ENCODE measurements around the gene SLC26A11.
"Not testable (repeated sequence)": the region's sequence is repeated elsewhere in the genome, so short reads cannot be mapped to it uniquely, and the experiment has no call there.

Gene SLC26A11

DNA sequence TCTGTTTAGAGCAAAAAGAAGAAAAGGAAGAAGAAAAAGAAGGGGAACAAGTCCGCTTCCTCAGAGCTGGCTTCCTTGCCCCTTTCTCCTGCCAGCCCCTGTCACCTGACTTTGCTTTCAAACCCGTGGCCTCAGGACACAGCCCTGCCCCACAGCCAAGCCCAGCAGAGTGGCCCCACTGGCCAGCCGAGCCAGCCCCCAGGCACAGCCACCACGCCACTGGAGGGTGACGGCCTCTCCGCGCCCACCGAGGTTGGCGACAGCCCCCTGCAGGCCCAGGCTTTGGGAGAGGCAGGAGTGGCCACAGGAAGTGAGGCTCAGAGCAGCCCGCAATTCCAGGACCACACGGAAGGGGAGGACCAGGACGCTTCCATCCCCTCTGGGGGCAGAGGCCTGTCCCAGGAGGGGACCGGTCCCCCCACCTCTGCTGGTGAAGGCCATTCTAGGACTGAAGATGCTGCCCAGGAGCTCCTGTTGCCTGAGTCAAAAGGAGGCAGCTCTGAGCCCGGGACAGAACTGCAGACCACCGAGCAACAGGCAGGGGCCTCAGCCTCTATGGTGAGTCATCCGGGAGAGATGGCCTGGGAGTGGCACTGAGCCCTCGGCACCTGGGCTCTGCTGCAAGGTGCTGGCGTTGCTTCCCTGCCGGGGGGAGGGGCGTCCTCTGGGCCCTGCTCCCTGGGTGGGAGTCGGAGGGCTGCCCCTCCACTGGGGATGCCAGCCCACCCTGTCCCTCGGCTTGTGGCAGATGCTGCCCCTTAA, 67.8 kb downstream of the SLC26A11 start:
- DNase-seq, result no peak

DNA sequence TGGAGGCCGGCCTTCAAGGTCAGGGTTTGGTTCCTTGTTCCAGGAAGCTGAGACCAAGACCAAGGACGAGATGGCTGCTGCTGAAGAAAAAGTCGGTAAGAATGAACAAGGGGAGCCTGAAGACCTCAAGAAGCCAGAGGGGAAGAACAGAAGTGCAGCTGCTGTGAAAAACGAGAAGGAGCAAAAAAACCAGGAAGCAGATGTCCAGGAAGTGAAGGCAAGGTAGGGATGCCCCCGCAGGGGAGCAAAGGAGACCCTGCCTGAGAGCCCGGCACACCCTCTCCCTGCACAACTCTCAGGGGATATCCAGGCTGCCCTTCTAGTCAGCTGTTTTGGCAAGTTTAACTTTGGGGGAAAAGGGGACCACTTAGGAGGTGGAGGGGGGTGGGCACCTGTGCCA, 69.4 kb downstream of the SLC26A11 start:
- no peak for DNase-seq

DNA sequence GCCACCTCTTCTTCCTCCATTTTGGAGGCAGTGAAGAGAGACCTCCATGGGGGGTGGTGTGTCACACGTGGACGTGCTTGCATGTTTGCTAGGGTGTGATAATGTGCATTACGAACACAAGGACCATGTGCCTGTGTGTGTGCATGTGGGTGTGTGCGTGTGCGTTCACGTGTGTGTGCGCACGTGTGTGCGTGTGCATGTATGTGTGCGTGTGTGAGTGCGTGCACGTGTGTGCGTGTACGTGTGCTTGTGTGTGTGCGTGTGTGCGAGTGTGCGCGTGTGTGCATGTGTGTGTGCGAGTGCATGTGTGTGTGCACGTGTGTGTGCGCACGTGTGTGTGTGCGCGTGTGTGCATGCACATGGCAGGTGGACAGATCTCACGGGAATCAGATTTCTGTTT, 69.9 kb downstream of the SLC26A11 start:
- DNase-seq, result no peak

DNA sequence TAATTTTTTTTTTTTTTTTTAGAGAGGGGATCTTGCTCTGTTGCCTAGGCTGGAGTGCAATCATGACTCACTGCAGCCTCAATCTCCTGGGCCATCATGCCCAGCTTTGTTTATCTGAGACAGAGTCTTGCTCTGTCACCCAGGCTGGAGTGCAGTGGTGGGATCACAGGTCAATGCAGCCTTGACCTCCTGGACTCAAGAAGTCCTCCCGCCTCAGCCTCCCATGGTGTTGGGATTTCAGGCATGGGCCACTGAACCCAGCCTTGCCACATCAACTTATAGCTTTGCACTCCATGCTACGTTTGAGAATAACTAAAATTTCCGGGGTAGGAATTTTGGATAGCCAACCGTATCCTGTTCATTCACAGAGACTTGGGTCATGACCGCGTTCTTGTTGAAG, 71.0 kb downstream of the SLC26A11 start:
- DNase-seq, result no peak

DNA sequence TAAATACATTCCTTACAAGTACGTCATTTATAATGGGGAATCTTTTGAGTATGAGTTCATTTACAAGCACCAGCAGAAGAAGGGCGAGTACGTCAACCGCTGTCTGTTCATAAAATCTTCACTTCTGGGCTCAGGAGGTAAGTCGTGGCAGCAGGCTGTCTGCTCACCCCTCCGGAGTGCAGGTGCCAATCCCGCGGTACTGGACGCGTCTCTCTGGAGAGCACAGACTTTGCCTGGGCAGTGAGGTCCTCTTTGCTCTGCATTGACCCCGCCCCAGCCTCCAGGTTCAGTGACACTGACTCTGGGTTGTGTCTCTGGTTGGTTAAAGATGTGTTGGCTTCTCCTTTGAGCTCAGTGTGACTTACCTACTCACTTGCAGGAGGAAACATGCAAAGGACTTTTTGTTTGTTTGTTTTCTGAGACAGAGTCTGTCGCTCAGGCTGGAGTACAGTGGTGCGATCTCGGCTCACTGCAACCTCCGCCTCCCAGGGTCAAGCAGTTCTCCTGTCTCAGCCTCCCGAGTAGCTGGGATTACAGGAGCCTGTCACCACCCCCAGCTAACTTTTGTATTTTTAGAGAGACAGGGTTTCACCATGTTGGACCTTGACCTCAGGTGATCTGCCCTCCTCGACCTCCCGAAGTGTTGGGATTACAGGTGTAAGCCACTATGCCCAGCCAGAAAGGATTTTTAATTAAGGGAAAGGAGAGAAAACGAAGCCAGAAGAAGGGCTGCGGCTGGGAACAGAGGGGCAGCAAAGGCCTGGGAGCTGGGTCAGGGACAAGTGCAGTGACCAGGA, 71.7 kb downstream of the SLC26A11 start:
- DNase-seq, result no peak

DNA sequence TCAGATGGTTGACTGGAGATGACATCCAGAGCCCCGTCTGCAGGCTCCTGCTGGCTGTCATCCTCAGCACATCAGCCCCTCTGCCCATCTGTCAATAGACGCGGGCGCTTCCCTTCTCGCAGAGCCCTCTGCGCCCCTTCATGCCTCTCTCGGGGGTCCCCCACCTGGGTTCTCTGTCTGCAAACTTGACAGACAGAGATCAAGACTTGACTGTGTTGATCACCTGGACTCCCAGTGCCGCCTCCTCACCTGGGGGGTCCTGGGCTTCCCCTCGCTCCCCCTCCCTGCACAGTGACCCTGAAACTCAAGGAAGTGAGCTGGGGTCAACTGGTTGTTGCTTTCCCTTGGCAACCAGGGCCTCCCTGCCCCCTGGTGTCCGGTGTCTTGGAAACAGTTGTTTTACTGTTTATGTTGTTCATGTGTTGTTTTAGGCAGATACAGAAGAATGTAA, 72.3 kb downstream of the SLC26A11 start:
- no peak for DNase-seq

DNA sequence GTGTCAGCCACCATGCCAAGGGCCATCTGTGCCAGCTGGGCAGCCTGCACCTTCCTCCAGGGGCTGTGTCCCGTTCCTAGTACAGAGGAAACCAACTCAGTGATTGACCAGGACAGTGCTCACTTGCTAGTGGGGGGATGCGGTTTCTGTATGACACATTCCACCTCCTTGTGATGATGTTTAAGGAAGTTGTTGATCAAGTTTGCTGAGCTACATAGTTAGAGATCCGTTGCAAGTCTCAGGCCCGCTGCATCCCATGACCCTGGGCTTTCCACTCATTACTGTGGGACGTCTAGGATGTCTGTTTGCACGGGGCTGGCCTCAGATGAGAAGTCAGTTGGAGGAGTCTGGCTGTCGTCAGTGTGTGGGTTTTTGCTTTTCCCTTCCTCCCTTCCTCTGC, 74.0 kb downstream of the SLC26A11 start:
- DNase-seq, result no peak

DNA sequence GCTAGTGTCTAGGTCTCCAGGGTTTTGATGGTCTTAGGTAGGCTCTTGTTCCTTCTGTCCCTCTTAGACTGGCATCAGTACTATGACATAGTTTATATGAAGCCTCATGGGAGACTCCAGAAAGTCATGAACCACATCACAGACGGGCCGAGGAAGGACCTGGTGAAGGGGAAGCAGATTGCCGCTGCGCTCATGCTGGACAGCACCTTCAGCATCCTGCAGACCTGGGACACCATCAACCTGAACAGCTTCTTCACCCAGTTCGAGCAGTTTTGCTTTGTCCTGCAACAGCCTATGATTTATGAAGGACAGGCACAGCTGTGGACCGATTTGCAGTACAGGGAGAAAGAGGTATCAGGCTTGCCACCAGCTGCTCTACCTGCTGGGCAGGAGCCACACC, 74.4 kb downstream of the SLC26A11 start:
- no peak for DNase-seq

DNA sequence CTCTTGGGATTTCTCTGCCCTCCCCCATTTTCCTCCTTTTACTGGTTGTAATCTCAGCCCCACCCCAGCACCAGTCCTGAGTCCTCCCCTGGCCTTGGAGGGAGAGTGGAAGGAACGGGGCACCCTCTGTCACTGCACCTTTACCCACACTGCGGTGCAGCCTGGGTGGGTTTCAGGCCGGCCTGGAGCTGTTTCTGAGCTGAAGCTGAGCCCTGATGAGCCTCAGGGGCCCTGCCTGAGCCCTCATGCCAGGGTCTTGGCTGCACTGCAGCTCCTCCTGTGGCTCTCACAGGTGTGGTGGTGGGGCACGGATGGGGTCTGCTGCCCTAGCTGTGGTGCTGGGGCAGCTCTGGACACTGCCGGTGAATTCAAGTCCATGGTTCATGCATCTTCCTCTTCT, 74.9 kb downstream of the SLC26A11 start:
- no peak for DNase-seq

DNA sequence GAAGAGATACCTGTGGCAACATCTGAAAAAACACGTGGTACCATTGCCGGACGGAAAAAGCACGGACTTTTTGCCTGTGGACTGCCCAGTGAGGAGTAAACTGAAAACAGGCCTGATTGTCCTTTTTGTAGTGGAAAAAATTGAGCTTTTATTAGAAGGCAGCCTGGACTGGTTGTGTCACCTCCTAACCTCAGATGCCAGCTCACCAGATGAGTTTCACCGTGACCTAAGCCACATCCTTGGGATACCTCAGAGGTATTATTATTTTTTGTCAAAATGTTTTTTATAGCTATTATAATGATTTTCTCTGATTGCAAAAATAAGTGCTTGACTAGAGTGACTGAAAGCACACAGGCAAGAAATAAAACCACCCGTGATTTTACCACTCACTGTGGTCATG, 75.3 kb downstream of the SLC26A11 start:
- DNase-seq, result no peak

DNA sequence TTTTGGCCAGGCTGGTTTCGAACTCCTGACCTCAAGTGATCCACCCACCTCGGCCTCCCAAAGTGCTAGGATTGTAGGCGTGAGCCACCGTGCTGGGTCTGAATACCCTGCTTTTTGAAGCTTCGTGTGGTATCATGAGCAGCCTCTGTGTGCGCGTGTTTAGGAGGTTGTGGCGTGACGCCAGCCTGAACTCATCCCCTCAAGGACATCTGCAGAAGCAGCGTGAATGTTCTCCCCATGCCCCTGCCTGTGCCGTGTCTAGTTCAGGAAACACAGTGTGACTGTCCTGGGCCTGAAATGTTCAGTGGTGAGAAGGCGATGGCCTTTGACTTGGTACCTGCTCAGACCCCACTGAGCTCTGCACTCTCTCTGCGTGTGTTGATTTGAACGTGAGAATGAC, 76.0 kb downstream of the SLC26A11 start:
- no peak for DNase-seq

DNA sequence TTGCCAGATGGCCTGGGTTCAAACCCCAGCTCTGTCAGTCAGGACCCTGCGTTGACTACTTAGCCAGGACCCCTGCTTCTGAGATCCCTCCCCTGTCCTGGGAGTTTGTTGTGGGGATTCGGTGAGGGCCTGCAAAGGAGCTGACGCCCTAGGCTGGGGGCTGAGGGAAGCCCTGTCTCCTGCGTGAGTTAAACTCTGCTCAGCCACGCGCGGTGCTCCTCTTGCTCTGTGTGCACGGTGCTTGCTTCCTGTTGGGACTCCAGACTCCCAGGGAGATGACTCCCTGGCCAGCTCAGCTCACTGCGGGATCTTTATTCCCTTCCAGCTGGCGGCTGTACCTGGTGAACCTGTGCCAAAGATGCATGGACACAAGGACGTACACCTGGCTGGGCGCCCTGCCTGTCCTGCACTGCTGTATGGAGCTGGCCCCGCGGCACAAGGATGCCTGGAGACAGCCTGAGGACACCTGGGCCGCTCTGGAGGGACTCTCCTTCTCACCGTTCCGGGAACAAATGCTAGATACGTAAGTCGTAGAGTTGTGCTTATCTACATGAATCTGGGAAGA, 77.9 kb downstream of the SLC26A11 start:
- no peak for DNase-seq

DNA sequence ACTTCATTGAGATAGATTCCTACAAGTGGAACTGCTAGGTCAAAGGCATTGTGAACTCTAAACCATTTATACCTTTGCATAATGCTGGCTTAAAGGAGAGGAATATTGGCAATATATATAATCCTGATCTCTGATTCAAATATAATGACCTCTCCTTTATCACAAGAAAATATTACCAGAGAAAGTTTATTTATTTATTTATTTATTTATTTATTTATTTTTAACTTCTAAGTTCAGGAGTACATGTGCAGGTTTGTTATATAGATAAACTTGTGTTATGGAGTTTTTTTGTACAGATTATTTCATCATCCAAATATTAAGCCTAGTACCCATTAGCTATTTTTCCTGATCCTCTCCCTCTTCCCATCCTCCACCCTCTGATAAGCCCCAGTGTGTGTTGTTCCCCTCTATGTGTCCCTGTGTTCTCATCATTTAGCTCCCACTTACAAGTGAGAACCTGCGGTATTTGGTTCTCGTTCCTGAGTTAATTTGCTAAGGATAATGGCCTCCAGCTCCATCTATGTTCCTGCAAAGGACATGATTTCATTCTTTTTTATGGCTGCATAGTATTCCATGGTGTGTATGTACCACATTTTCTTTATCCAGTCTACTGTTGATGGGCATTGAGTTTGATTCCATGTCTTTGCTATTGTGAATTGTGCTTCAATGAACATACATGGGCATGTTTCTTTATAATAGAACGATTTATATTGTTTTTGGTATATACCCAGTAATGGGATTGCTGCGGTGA, 79.3 kb downstream of the SLC26A11 start:
- DNase-seq, result not testable (repeated sequence)

DNA sequence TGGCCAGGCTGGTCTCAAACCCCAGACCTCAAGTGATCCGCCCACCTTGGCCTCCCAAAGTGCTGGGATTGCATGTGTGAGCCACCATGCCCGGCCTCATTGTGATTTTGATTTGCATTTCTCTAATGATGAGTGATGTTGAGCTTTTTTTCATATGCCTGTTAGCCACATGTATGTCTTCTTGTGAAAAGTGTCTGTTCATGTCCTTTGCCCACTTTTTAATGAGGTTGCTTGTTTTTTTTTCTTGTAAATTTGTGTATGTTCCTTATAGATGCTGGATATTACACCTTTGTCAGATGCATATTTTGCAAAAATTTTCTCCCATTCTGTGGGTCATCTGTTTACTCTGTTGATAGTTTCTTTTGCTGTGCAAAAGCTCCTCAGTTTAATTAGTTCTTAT, 80.5 kb downstream of the SLC26A11 start:
- not testable (repeated sequence) for DNase-seq

Measured in NCI-H524 treated with DMSO at 0.1 percent for 48 hours (cell line).